Activated naive CD4-positive, alpha-beta T cell (primary cell): Measurements from ENCODE around the gene PKDCC.
"Not testable (repeated sequence)": the region's sequence is repeated elsewhere in the genome, so short reads cannot be mapped to it uniquely, and the experiment has no call there.

Experiments used
- DNase-seq, 4 experiments: peaks; one replicate each; lab custom pipeline; 2025; lab: John Stamatoyannopoulos, UW

The PKDCC gene

DNA sequence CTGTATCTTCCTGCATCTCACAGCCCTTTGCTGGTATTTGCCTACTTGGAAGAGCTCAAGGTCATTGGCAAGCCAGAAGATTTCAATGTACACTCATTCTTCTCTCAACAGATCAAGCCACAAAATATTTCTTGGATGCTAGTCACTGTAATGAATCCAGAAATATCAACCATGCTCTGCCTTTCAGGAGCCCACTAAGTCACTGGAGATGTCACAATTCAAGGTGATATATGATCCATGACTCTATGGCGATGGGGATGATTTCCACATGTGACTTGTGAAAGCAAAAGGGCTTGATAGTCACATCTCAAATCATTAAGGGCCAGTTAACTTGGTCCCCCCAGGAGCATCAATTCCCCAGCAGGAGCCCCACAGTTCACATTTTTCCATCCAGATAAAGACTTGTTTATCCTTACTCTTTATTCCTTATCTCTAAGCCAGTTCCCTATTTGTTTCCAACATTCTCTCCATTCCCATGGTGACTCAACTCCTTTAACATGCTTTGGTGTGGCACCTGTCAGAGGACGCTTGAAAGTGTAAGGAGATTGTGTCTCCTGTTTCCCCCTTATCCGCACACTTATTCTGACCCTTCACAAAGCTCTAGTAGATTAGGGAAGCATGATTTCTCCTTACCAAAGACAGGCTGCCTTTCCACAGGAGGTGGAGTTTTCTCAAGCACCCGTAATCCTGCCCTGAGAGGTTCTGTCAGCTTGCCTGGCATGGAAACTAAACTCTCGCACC is 15.8 kb downstream of the PKDCC start:
- DNase-seq: no peak

DNA sequence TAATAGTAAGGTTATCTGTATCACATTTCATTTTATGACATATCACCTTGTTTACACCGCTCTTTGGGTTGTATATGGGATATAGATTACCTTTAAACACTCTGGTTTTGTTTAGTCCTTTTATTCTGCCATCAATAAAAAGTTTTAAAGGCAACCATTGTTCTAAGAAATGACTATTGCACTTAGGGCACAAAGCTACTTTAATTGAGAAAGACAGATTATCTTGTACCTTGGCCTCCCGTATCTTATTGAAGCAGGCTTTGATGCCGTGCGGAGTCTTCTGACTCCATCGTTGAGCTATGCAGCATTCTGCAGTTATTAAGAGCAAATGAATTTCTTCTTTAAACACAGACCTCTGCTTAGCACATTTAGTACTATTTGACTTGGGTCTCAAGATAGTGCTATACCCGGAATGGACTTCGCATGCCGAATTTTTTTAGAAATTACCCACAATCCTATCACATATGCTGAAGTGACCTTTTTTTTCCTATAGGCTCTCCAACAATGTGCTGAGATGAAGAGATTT is 16.7 kb downstream of the PKDCC start:
- no peak for DNase-seq

DNA sequence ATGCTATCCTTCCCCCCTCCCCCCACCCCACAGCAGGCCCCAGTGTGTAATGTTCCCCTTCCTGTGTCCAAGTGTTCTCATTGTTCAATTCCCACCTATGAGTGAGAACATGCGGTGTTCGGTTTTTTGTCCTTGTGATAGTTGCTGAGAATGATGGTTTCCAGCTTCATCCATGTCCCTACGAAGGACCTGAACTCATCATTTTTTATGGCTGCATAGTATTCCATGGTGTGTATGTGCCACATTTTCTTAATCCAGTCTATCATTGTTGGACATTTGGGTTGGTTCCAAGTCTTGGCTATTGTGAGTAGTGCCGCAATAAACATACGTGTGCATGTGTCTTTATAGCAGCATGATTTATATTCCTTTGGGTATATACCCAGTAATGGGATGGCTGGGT is 17.9 kb downstream of the PKDCC start:
- not testable (repeated sequence) for DNase-seq

DNA sequence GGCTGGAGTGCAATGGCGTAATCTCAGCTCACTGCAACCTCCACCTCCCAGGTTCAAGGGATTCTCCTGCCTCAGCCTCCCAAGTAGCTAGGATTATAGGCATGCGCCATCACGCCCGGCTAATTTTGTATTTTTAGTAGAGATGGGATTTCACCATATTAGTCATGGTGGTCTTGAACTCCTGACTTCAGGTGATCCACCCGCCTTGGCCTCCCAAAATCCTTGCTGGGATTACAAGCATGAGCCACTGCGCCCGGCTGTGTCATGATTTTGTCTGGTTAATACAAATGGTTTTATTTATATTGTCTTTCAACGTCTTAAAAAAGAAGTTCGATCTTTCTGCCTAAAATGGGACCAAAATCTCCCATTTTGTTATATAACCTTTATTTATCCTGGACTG is 19.2 kb downstream of the PKDCC start:
- not testable (repeated sequence) for DNase-seq

DNA sequence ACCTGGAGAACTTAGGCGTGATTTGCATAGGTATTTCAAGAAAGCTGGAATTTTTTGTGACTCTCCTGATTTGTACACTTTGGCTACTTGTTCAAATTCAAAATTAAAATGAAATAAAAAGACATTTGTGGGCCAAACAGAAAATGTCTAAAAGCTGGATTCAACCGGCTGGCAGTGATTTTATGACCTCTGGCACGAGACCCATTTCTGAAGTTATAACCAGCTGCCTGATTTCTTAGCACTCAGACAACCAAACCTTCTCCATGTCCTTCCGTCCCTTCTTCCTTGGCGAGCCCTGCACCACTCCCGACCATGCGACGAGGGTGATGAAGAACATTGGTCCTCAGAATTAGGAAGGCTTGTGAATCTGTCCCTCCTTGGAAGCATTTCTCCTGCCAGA is 19.7 kb downstream of the PKDCC start:
- DNase-seq: no peak

DNA sequence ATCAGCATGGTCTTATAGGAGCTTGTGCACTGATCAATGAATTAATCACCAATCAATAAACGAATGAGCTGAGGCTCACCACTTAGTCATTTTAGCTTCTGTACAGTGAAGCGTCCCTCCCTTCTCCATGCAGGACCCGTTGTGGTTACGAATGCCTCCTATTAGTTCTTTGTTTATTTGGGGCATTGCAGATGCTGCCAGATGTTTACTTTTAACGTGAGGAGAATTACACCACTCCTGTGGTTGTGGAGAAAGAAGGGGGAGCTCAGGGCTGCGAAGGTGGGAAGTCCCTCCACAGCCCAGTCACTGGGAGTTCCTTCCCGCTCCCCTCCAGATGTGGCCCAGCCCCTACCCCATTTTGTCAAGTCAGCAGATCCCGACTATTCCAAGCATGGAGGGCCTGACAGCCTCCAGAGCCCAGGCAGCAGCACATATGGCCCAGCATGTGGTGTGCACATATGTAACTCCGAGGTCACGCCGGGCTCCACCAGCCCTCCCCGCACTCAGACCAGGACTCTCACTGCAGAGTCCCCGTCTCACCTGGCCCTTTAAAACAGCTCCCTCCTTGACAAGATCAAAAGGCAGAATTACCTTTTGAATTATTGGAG is 20.9 kb downstream of the PKDCC start:
- DNase-seq: no peak

- DNase-seq: no peak
Measured at GRCh38 chr2:42069568-42069967, 21.7 kb downstream of the PKDCC start.

- no peak for DNase-seq
Measured at GRCh38 chr2:42071791-42072190, 24.0 kb downstream of the PKDCC start.

DNA sequence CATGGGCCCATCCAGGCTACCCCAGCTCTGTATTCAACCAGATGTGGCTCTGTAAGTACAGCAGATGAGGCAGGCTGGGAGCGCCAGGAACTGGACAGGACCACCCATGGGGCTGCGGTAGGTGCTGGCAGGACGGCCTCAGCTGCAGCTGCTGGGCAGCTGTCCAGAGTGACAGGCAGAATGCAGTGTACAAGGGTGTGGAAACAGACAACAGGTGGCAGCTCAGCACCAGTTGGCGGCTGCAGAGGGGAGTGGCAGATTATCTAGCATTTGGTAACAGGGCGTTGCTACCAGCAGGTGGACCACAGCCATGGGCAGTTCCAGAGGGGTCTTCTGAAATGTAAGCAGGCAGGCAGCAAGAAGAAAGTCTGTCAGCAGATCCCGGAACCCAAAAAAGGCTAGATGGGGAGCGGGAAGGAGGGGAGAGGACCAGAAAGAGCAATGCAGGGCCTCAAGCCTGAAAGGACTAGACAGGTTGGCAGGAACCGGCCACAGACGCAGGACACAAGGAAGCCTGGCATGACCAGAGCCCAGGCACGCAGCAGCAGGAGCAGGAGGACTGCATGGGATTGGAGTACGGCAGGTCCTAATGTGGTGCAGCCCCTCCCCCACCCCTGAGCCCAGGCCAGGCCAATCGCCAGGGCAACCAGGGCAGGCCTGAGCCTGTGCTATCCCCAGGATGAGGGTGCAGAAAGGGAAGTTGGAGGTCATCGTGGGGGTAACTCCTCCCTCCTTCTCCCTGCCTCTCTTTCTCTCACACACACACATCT is 24.7 kb downstream of the PKDCC start:
- no peak for DNase-seq

DNA sequence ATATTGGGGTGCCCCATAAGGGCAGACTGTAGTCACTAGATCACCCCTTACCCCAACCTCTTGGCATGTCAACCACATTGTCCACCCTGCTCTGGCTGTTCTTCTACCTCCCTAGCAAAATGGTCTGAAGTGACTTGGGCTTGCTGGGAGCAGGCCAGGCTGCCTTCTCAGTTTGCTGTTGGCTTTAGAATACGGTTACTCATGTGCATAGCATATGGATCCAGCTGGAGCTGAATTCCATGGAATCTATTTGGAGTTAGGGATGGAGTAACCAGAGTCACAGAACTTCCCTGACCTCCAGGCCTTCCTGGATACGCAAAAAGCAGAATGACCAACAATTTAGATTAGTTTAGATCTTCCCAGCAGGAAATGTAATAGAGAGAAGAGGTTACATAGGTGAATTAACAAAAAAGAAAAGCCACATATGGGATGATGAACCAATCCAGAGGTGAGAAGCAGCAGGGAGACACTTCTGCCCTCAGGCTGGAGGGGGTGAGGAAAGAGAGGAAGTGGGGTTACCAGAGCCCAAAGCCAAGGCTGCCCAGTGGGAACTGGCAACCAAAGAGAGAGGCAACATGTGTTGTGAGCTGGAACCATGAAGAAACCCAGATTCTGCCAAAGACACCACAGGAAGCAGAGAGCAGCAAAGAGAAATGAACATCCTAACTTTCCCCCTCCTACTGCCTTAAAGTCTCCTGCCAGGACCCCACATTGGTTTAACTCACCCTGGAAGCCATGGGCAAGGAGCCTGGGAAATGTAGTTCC is 26.1 kb downstream of the PKDCC start:
- DNase-seq: no peak

DNA sequence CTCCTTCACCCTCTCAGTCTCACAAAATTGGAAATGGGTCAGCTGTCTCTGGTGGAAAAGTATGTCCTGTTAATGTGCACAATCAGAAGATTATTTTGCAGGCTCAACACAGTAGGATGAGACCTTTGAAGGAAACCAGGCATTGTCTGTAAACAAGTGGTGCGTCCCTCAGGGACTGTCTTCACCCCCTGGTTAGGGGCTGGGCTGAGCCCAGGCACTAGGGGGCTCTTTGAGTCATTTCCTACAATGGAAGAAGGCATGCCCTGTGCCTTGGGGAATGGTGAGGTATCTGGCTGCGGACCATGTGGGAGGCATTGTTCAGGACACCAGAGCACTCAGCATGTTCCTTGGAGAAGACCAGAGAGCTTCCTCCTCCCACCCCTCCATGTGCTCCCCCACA is 26.8 kb downstream of the PKDCC start:
- DNase-seq: no peak

- DNase-seq: no peak
Measured at GRCh38 chr2:42076357-42077225, 28.8 kb downstream of the PKDCC start.

DNA sequence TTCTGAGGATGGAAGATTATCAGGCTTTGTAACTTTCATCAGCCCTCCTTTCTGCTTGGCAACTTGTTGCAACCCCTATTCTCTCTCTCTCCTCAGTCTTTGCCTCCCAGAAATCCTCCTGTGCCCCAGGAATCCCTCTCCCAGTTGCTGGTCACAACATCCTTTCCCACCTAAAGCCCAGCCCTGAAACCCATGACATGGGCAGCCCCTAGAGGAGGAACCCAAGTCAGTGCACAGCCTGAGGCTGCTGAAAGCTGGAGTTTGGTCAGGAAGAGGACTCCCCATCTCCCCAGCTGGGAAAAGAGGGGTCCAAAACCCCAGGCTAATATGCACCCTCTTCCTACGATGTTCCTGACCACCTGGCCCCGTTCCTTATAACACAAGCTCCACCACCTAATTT is 29.5 kb downstream of the PKDCC start:
- no peak for DNase-seq

GRCh38 chr2:42079737-42080287 is 32.0 kb downstream of the PKDCC start:
- no peak for DNase-seq

GRCh38 chr2:42081151-42081550 is 33.3 kb downstream of the PKDCC start:
- not testable (repeated sequence) for DNase-seq

GRCh38 chr2:42082016-42082415 is 34.2 kb downstream of the PKDCC start:
- no peak for DNase-seq

GRCh38 chr2:42084231-42084671 is 36.4 kb downstream of the PKDCC start:
- DNase-seq: no peak

GRCh38 chr2:42085070-42085469 is 37.2 kb downstream of the PKDCC start:
- DNase-seq: not testable (repeated sequence)

DNA sequence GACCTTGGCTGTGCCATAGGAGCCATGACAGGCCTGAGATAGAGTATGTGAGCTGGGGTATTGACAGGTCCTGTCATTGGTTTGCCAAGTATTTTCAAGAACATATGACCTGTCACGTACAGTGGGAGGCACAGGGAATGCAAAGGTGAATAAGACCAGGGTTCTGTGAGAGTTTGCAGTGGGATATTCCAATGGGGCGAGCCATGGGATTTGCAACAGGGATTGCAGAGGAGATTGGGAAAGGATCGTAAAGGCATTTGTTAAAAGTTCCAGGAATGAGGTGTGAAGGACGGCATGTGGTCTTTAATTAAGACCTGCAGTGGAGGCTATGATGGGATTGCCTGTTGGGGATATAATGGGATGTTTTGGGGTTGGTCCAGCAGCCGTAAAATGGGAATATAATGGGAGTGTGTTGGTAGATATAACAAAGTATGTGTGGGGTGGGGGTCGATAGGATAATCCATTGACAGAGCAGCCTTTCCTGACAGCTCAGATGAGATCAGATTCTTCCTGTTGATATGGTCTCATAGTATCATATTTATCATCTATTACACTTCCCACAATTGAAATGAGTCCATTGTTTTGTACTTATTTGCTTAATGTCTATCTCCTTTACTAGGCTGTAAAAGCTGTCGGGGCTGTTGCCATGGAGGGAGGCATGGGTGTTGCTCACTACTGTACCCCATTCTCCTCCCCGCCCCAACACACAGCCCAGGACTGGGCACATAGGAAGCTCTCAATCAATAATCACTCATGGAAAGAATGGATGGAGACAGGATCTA is 38.1 kb downstream of the PKDCC start:
- no peak for DNase-seq

GRCh38 chr2:42086500-42086953 is 38.7 kb downstream of the PKDCC start:
- DNase-seq: no peak
